Inferior parietal cortex (tissue), 1 donor: ENCODE data around the gene KITLG.
"Not testable (repeated sequence)": the region's sequence is repeated elsewhere in the genome, so short reads cannot be mapped to it uniquely, and the experiment has no call there.

ENCODE experiments used
- DNase-seq: peaks from one replicate; pipeline ENCODE4 v3.0.0-alpha.2; 2016; ENCODE audit errors: extremely low spot score

Gene KITLG

GRCh38 chr12:88544991-88545980 is 35.0 kb downstream of the KITLG start:
- DNase-seq, result no peak

GRCh38 chr12:88539893-88540292 is 40.4 kb downstream of the KITLG start:
- no peak for DNase-seq

GRCh38 chr12:88538697-88539096 is 41.6 kb downstream of the KITLG start:
- DNase-seq, result no peak

GRCh38 chr12:88538250-88538649 is 42.0 kb downstream of the KITLG start:
- no peak for DNase-seq

GRCh38 chr12:88530868-88531267 is 49.4 kb downstream of the KITLG start:
- DNase-seq, result no peak

GRCh38 chr12:88529531-88530488 is 50.5 kb downstream of the KITLG start:
- DNase-seq, result no peak

GRCh38 chr12:88522961-88523360 is 57.3 kb downstream of the KITLG start:
- DNase-seq, result no peak

GRCh38 chr12:88520436-88520820 is 59.8 kb downstream of the KITLG start:
- DNase-seq, result no peak

GRCh38 chr12:88519802-88520435 is 60.4 kb downstream of the KITLG start:
- DNase-seq, result no peak

GRCh38 chr12:88518863-88519403 is 61.3 kb downstream of the KITLG start:
- DNase-seq, result no peak

GRCh38 chr12:88516811-88517210 is 63.5 kb downstream of the KITLG start:
- no peak for DNase-seq

- no peak for DNase-seq
Measured at GRCh38 chr12:88510843-88511242, 69.4 kb downstream of the KITLG start.

GRCh38 chr12:88509851-88510250 is 70.4 kb downstream of the KITLG start:
- DNase-seq, result no peak

GRCh38 chr12:88509347-88509746 is 70.9 kb downstream of the KITLG start:
- no peak for DNase-seq

GRCh38 chr12:88507851-88508250 is 72.4 kb downstream of the KITLG start:
- DNase-seq, result not testable (repeated sequence)

GRCh38 chr12:88507270-88507669 is 73.0 kb downstream of the KITLG start:
- DNase-seq, result no peak

GRCh38 chr12:88505696-88506095 is 74.6 kb downstream of the KITLG start:
- no peak for DNase-seq

- DNase-seq, result no peak
Measured at GRCh38 chr12:88503281-88503703, 77.0 kb downstream of the KITLG start.

GRCh38 chr12:88501972-88502938 is 78.0 kb downstream of the KITLG start:
- no peak for DNase-seq

GRCh38 chr12:88496891-88497371 is 83.3 kb downstream of the KITLG start:
- peak; percentile 68 for DNase-seq
